GM21526 (cell line): ENCODE results near the gene CYP4F22.
"Not testable (repeated sequence)": the region's sequence is repeated elsewhere in the genome, so short reads cannot be mapped to it uniquely, and the experiment has no call there.

ENCODE experiments used
- ATAC-seq: cut with Tn5 transposase; IDR thresholded peaks from one replicate; pipeline ENCODE4 v1.9.1; 2021; ENCODE audit warnings: moderate library complexity; ENCODE audit not compliant: unreplicated experiment, low FRiP score

CYP4F22 gene

DNA sequence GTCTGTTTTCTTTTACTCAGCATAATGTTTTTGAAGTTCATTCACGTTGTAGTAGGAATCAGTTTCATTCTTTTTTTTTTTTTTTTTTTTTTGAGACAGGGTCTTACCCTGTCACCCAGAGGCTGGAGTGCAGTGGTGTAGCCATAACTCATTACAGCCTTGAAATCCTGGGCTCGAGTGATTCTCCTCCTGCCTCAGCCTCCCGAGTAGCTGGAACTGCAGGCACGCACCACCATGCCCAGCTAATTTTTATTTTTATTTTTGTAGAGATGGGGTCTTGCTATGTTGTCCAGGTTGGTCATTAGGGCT, 25.2 kb downstream of the CYP4F22 start:
- ATAC-seq = not testable (repeated sequence)

- ATAC-seq = no peak
These were observed 26.9 kb downstream of the CYP4F22 start for GRCh38 chr19:15534957-15535864.

GRCh38 chr19:15536350-15536749, 28.0 kb downstream of the CYP4F22 start:
- ATAC-seq = no peak

DNA sequence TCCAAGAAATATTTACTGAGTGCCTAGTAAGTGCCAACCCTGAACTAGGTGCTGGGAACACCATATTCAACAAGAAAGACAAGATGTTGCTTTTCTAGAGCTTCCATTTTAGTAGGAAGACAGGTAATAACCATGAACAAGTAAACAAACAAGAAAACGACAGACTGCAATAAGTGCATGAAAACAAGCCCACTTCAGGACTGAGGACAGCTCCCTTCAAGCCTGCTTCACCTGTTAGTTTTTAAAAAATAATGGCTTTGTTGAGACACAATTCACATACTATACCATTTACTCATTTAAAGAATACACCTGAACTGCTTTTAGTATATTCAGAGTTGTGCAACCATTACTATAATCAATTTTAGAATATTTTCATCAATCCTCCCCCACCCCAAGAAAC, 30.4 kb downstream of the CYP4F22 start:
- no peak for ATAC-seq

- no peak for ATAC-seq
These were observed 31.3 kb downstream of the CYP4F22 start for GRCh38 chr19:15539638-15540037.

DNA sequence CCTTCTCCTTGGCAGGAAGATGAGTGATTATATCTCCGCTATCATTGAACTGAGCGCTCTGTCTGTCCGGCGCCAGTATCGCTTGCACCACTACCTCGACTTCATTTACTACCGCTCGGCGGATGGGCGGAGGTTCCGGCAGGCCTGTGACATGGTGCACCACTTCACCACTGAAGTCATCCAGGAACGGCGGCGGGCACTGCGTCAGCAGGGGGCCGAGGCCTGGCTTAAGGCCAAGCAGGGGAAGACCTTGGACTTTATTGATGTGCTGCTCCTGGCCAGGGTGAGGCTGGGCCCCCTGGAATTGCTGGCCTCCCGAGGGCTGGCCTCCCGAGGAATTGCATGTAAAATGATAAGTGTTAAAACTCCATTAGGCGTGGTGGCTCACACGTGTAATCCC, 32.1 kb downstream of the CYP4F22 start:
- no peak for ATAC-seq

GRCh38 chr19:15544283-15544682, 36.0 kb downstream of the CYP4F22 start:
- no peak for ATAC-seq

- no peak for ATAC-seq
These were observed 36.6 kb downstream of the CYP4F22 start for GRCh38 chr19:15544970-15545369.

DNA sequence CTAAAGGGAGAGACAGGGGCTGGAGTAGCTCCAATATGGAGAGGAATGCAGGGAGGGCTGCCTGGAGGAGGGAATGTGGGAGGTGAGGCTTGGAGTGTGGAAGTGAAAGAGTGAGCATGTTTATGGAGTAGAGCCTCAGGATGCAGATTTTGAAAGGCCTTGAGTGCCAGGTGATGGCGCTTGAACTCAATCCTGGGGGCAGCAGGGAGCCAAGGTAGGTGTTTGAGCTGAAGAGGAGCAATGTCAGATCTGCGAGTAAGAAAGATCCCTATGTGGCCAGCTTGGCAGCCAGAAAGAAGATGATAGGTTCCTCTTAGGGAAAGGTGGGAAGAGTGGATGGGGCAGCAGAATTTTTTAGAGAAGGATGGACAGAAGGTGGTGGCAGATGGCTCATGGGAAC, 40.3 kb downstream of the CYP4F22 start:
- ATAC-seq = no peak

DNA sequence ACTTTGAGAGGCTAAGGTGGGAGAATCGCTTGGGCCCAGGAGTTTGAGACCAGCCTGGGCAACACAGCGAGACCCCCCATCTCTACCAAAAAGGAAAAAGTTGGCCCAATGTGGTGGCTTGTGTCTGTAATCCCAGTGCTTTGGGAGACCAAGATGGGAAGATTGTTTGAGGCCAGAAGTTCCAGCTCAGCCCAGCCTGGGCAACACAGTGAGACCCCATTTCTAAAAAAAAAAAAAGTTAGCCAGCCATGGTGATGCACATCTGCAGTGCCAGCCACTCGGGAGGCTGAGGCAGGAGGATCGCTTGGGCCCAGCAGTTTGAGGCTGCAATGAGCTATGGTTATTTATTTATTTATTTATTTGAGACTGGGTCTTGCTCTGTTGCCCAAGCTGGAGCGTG, 41.3 kb downstream of the CYP4F22 start:
- ATAC-seq = no peak

DNA sequence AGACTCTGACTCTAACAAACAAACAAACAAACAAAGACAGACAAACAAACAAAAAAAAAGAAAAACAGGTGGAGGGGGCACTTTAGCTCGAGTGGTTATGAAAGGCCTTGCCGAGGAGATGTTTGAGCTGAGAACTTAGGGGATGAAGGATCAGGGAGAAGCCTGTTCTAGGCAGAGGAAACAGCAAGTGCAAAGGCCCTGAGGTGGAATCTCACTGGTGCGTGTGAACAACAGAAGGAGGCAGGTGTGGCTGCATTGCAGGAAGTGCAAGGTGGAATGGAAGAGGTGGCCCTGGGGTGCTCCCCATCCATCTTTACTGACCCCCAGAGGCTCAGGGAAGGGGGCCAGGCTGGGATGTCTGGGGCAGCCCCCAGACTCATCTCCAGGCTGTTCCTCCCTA, 41.9 kb downstream of the CYP4F22 start:
- ATAC-seq = no peak

DNA sequence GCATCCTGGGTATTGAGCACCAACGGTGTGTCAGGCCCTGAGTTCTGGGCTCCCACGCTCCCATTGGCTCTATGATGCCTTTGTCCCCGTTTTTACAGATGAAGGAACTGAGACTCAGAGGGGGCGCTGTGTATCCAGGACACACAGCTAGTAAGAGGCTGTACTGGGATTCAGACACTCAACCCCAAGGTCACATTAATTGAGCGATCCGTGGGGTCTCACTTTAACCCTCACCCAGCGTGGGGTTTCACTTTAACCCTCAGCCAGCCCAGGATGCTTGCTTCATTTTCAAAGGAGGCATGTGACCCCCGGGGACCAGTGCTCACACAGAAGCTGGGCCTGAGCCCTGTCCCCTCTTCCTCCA, 42.6 kb downstream of the CYP4F22 start:
- no peak for ATAC-seq

DNA sequence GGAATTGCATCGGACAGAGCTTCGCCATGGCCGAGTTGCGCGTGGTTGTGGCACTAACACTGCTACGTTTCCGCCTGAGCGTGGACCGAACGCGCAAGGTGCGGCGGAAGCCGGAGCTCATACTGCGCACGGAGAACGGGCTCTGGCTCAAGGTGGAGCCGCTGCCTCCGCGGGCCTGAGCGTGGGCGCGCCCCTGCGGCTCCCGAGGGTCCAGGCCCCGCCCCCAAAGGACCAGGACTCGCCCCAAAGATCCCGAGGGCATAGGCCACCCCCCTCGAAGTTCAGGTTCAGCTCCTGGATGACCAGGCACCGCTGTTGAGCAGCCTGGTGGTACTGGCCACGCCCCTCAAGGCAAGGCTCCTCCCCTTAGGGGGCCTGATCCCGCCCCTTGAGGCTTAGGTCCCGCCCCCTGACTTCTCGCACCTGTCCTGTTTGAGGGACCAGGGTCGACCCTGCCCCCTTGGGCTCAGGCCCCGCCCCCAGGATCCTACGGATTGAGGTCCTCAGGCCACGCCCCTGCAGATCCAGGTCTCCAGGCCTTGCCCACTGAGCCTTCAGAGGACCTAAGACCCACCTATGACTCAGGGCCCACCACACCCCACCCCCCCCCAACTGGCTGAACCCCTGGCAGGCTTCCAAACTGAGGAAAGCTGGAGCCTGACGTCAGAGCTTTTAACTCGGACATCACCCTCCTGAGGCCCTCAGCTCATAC, 43.1 kb downstream of the CYP4F22 start:
- ATAC-seq = no peak

- ATAC-seq = no peak
These were observed 46.7 kb downstream of the CYP4F22 start for GRCh38 chr19:15555021-15555420.

DNA sequence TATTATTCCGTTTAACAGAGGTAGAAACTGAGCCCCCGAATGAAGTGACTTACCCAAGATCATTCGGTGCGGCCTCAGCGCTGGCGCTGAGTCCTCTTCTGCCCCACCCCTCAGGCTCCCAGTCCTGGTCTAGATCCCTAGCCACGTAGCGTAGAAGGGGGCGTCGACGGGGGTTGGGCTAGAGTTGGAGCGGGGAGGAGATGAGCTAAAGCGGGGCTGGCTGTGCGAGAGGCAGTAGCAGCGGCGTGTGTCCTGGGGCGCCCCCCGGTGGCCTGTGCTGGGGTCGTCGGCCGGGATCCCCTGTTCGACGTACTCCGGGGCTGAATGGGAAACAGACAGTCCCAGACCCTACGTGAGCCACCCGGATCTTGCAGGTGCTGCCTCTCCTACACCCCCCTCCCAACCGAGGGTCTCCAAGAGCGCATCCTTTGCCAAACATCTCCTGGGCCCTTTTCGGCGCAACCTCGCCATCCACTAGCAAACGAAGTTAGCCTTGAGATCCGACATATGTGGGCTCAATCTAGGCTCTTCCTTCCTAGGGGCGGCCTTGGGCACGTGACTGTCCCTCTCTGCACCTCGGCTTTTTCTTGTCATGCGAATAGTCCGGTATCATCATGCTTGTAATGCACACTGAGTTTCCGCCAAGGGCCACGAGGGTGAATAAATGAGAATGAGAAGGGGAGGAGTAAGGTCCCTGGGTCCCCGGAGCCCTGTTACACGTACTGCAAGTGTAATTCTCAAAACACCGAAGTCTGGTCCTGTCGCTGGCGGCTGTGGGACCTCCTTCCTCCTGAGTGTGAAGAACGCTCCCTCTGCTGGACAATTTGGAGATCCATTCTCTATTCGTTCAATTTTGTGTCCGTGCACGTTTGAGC, 47.7 kb downstream of the CYP4F22 start:
- peak; percentile 61 for ATAC-seq

DNA sequence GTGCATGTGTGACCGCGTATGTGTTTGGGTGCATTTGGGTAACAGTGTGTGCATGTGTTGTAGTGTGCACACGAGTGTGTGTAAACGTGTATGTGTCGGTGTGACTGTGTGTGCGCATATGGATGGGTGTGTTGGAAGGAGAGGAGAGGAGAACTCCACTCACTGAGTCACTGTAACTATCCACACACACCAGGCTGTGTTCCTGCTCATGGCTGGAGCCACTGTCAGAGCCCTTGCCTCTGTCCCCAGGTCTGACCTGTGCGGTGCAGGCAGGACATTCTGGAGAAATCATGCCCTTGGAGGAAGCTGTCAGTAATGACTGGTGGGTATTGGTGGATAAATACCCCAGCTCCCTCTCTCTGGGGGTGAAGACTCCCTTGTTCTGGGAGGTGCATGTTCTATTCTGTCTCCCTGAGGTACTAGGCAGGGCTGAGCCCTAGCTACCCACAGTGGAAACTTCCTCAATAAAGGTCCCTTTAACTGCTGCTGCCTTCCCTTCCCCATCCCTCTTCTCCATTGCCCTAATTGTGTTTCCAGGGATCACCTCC, 48.4 kb downstream of the CYP4F22 start:
- ATAC-seq = no peak

DNA sequence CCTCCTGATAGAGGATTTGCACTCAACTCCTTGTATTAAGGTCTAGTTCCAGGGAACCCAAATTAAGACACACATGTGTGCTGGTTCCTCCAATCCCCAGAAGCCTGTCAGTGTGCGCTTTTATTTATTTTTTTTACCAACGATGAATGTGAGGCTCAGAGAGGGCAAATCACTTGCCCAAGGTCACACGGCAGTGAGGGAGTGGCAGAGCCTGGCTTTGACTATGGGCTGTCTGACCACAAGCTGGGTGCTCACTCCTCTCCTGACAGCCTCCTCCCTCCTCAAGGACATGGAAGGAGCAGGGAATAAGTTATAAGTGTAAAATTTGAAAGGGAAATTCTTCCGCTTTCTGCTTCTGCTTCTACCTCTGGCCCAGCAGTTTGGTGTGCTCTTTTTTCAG, 48.9 kb downstream of the CYP4F22 start:
- ATAC-seq = no peak

DNA sequence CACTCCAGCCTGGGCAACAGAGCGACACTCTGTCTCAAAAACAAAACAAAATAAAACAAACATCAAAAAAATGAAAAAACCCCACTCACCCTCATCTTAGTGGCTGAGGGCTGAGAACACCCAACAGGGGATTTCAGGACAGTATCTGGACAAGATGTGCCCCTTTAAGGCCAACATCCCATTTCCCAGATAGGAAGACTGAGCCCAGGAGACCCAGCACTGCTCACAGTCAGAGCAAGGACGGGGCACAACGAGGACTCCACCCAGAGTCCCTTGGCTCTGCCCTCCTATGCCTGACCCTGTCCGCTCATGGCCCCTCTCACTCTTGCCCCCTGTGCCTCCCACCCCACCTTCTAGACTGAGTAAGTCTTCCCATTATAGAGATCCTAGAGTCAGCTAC, 53.8 kb downstream of the CYP4F22 start:
- no peak for ATAC-seq

- ATAC-seq = no peak
These were observed 54.5 kb downstream of the CYP4F22 start for GRCh38 chr19:15562861-15563260.

DNA sequence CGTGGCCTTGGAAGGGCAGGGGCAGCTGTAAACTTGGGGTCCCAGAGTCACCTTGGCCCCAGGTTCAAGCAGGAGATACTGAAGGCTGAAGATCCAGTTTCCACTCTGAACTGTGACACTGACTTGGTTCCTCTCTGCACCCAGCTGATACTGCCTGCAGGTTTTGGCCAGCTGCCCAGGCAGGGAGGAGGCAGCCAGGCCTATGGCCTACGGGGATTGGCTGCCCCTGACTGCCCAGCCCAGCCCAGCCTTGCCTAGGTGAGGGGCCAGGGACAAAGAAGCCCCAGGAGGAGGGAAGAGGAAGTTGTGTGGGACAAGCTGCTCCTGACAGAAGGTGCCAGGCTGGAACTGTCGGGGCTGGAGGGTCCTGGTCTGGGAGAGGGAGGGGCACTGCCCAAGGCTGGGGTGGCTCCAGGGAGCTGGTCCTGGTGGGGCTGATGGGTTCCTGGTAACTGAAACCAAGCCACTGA, 55.0 kb downstream of the CYP4F22 start:
- ATAC-seq = no peak

GRCh38 chr19:15563931-15564330, 55.6 kb downstream of the CYP4F22 start:
- no peak for ATAC-seq
